Natural killer cell (primary cell): ENCODE results near the gene EMC10. TPM values are rescaled to one million over a fixed set of nuclear protein-coding genes. Genes with fewer than 3 reads are reported as not detected.

Experiments
- ATAC-seq, 3 donors: fragments of 150-1000 bp in 2 of 3; fragments of 200-7000 bp in 1 of 3; cut with Tn5 transposase; 1 replicate in 1 of 3; 2 replicates in 2 of 3; pipeline ENCODE4 v1.10.0; 2021; ENCODE audit warnings: mild to moderate bottlenecking in 2 of 3, moderate library complexity in 2 of 3
- DNase-seq, 2 donors: peaks; one replicate each; pipeline versions ENCODE4 v3.0.0 to v3.0.0-alpha.2; 2013 to 2021; ENCODE audit warnings: mixed read lengths in 1 of 2
- H3K27ac ChIP-seq: one replicate; pipeline ENCODE4 v1.5.1; 2013; ENCODE audit warnings: mild to moderate bottlenecking, low read length
- H3K27me3 ChIP-seq: one replicate; pipeline ENCODE4 v1.6.1; 2013; ENCODE audit warnings: low read length; ENCODE audit not compliant: control insufficient read depth, insufficient read depth
- H3K36me3 ChIP-seq: one replicate; pipeline ENCODE4 v1.6.1; 2013; ENCODE audit warnings: low read length; ENCODE audit not compliant: control insufficient read depth, insufficient read depth
- H3K4me1 ChIP-seq: one replicate; pipeline ENCODE4 v1.6.1; 2013; ENCODE audit warnings: low read length; ENCODE audit not compliant: control insufficient read depth, insufficient read depth
- H3K4me3 ChIP-seq: one replicate; pipeline ENCODE4 v1.5.1; 2013; ENCODE audit warnings: low read length
- H3K9me3 ChIP-seq: one replicate; pipeline ENCODE4 v1.6.1; 2013; ENCODE audit warnings: low read length; ENCODE audit not compliant: control insufficient read depth, insufficient read depth
- H3K27ac Mint-ChIP-seq, 2 donors: one replicate each; pipeline ENCODE4 v1.8.0; 2022; ENCODE audit warnings: mild to moderate bottlenecking in 2 of 2, mixed read lengths in 2 of 2, moderate library complexity in 1 of 2
- H3K27me3 Mint-ChIP-seq, 2 donors: one replicate each; pipeline ENCODE4 v1.8.0; 2022; ENCODE audit warnings: low read depth in 2 of 2, mixed read lengths in 2 of 2
- H3K36me3 Mint-ChIP-seq: one replicate; pipeline ENCODE4 v1.8.0; 2022; ENCODE audit warnings: mixed read lengths
- H3K4me1 Mint-ChIP-seq, 2 donors: one replicate each; pipeline ENCODE4 v1.8.0; 2022; ENCODE audit warnings: mixed read lengths in 2 of 2
- H3K4me3 Mint-ChIP-seq: one replicate; pipeline ENCODE4 v1.8.0; 2022; ENCODE audit warnings: mild to moderate bottlenecking, moderate library complexity, mixed read lengths
- H3K9me3 Mint-ChIP-seq, 2 donors: one replicate each; pipeline ENCODE4 v1.8.0; 2022; ENCODE audit warnings: mixed read lengths in 2 of 2
- CTCF ChIP-seq: fragments of 200-600 bp; IDR thresholded peaks from one replicate; pipeline ENCODE4 v1.8.0; 2022; ENCODE audit warnings: antibody characterized with exemption
- WGBS: methylation state at CpG from one replicate; pipeline ENCODE4 v1.1.7; 2013; ENCODE audit warnings: missing lambda C conversion rate; ENCODE audit not compliant: insufficient coverage; 5-methylcytosine and 5-hydroxymethylcytosine counted together
- intact Hi-C: fragments of 100-400 bp; cut with micrococcal nuclease; formaldehyde crosslinking; loops from one replicate; pipeline ENCODE4 v1.14.2; 2022
- total RNA-seq, 4 donors: library from RNA; stranded (reverse); fragments of 120-200 nt in 1 of 4; gene quantifications; one replicate each; pipeline versions ENCODE4 v1.2.3 to v1.2.4, GENCODE V29; 2013 to 2022

The EMC10 gene
- total RNA-seq, 3 donors from 2014 or later (not counting 1 experiment from before 2014, with no cell fraction given): 79.5 to 85.1 (median 80.1) TPM

GRCh38 chr19:50509366-50509765 lies 33.1 kb downstream of the EMC10 start:
- H3K36me3 Mint-ChIP-seq: no peaks in the 10 kb centered on the region
- H3K27ac Mint-ChIP-seq: peak overlapping the region; percentile 43 to 83
- Histone ChIP-seq H3K4me1 (peaks cover 19% of the 10 kb centered on the region), H3K36me3 (no peaks in the 10 kb centered on the region), H3K4me3 (no peak overlapping the region), H3K27ac (no peak overlapping the region), H3K27me3 (no peaks in the 10 kb centered on the region), H3K9me3 (no peaks in the 10 kb centered on the region)
- H3K9me3 Mint-ChIP-seq: no peaks in the 10 kb centered on the region
- peaks cover 19 to 34% of the 10 kb centered on the region in 2 donors for H3K4me1 Mint-ChIP-seq
- H3K27me3 Mint-ChIP-seq: peaks cover 0 to 2% of the 10 kb centered on the region in 2 donors
- WGBS: 89% methylated on average over 11 of the region's 11 CpGs
- intact Hi-C loops: no loop called here
- no peak for TF ChIP-seq CTCF
- ATAC-seq (no peak), DNase-seq (no peak)
- peak overlapping the region; percentile 58 for H3K4me3 Mint-ChIP-seq

- no peak for ATAC-seq
- Mint-ChIP-seq H3K4me1 (peaks cover 19 to 34% of the 10 kb centered on the region in 2 donors), H3K9me3 (no peaks in the 10 kb centered on the region), H3K27me3 (peaks cover 0 to 3% of the 10 kb centered on the region in 2 donors), H3K4me3 (peak overlapping the region; percentile 91), H3K27ac (peak overlapping the region; percentile 87 to 100), H3K36me3 (no peaks in the 10 kb centered on the region)
- no peaks in the 10 kb centered on the region for H3K27me3 ChIP-seq
- H3K4me3 ChIP-seq: peak overlapping the region; percentile 59
- H3K4me1 ChIP-seq: peaks cover 19% of the 10 kb centered on the region
- TF ChIP-seq CTCF: no peak
- no peaks in the 10 kb centered on the region for H3K9me3 ChIP-seq
- no peaks in the 10 kb centered on the region for H3K36me3 ChIP-seq
- intact Hi-C loops: no loop called here
- 84% methylated on average over 26 of the region's 26 CpGs for WGBS
- DNase-seq: no peak
- peak overlapping the region; percentile 93 for H3K27ac ChIP-seq
Observed at GRCh38 chr19:50510121-50510670, 33.9 kb downstream of the EMC10 start.

- Mint-ChIP-seq H3K27ac (peak overlapping the region; percentile 87 to 100), H3K27me3 (peaks cover 0 to 3% of the 10 kb centered on the region in 2 donors), H3K4me1 (peaks cover 19 to 34% of the 10 kb centered on the region in 2 donors), H3K9me3 (no peaks in the 10 kb centered on the region), H3K4me3 (peak overlapping the region; percentile 91), H3K36me3 (no peaks in the 10 kb centered on the region)
- ATAC-seq: no peak
- no peak for TF ChIP-seq CTCF
- no peak for DNase-seq
- WGBS: 15% methylated on average over 10 of the region's 10 CpGs
- Histone ChIP-seq H3K4me3 (peak overlapping the region; percentile 59), H3K27ac (peak overlapping the region; percentile 93), H3K27me3 (no peaks in the 10 kb centered on the region), H3K9me3 (no peaks in the 10 kb centered on the region), H3K36me3 (no peaks in the 10 kb centered on the region), H3K4me1 (peaks cover 19% of the 10 kb centered on the region)
- intact Hi-C loops: loop anchor here (1.0 kb wide), 1 partner anchor 34 kb away; the partner anchor contains the start of genes EMC10 and GARIN5A
Observed at GRCh38 chr19:50510700-50511068, 34.4 kb downstream of the EMC10 start.
